ENCODE results near the gene SLC38A1.
"Not testable (repeated sequence)": the region's sequence is repeated elsewhere in the genome, so short reads cannot be mapped to it uniquely, and the experiment has no call there.

SLC38A1 gene

GRCh38 chr12:46165191-46165590 lies 103.7 kb downstream of the SLC38A1 start:
- DNase-seq (ENCODE audit: low read depth in 2 of 2) = no peak

- no peak for DNase-seq (ENCODE audit: low read depth in 2 of 2)
These were observed 104.6 kb downstream of the SLC38A1 start for GRCh38 chr12:46164186-46164761.

- not testable (repeated sequence) for DNase-seq (ENCODE audit: low read depth in 2 of 2)
These were observed 106.2 kb downstream of the SLC38A1 start for GRCh38 chr12:46162549-46163076.

GRCh38 chr12:46160981-46161690 lies 107.7 kb downstream of the SLC38A1 start:
- DNase-seq (ENCODE audit: low read depth in 2 of 2) = no peak

GRCh38 chr12:46160101-46160980 lies 108.5 kb downstream of the SLC38A1 start:
- DNase-seq (ENCODE audit: low read depth in 2 of 2) = no peak

GRCh38 chr12:46159309-46159901 lies 109.4 kb downstream of the SLC38A1 start:
- DNase-seq (ENCODE audit: low read depth in 2 of 2) = no peak

- DNase-seq (ENCODE audit: low read depth in 2 of 2) = no peak
These were observed 110.3 kb downstream of the SLC38A1 start for GRCh38 chr12:46158501-46158900.

- no peak for DNase-seq (ENCODE audit: low read depth in 2 of 2)
These were observed 114.4 kb downstream of the SLC38A1 start for GRCh38 chr12:46154221-46154985.

- DNase-seq (ENCODE audit: low read depth in 2 of 2) = no peak
These were observed 115.5 kb downstream of the SLC38A1 start for GRCh38 chr12:46153268-46153872.

GRCh38 chr12:46152456-46152855 lies 116.4 kb downstream of the SLC38A1 start:
- DNase-seq (ENCODE audit: low read depth in 2 of 2) = no peak

- no peak for DNase-seq (ENCODE audit: low read depth in 2 of 2)
These were observed 118.1 kb downstream of the SLC38A1 start for GRCh38 chr12:46150735-46151134.

GRCh38 chr12:46149905-46150304 lies 118.9 kb downstream of the SLC38A1 start:
- DNase-seq (ENCODE audit: low read depth in 2 of 2) = no peak

GRCh38 chr12:46149079-46149464 lies 119.8 kb downstream of the SLC38A1 start:
- no peak for DNase-seq (ENCODE audit: low read depth in 2 of 2)

- no peak for DNase-seq (ENCODE audit: low read depth in 2 of 2)
These were observed 120.3 kb downstream of the SLC38A1 start for GRCh38 chr12:46148327-46149078.

GRCh38 chr12:46147144-46147543 lies 121.7 kb downstream of the SLC38A1 start:
- DNase-seq (ENCODE audit: low read depth in 2 of 2) = no peak

- no peak for DNase-seq (ENCODE audit: low read depth in 2 of 2)
These were observed 123.0 kb downstream of the SLC38A1 start for GRCh38 chr12:46145881-46146280.

- no peak for DNase-seq (ENCODE audit: low read depth in 2 of 2)
These were observed 124.4 kb downstream of the SLC38A1 start for GRCh38 chr12:46144433-46144832.

- DNase-seq (ENCODE audit: low read depth in 2 of 2) = no peak
These were observed 132.6 kb downstream of the SLC38A1 start for GRCh38 chr12:46136249-46136648.

- no peak for DNase-seq (ENCODE audit: low read depth in 2 of 2)
These were observed 133.1 kb downstream of the SLC38A1 start for GRCh38 chr12:46135750-46136149.

GRCh38 chr12:46134852-46135251 lies 134.0 kb downstream of the SLC38A1 start:
- DNase-seq (ENCODE audit: low read depth in 2 of 2) = no peak

Measured in activated CD4-positive, alpha-beta T cell treated with anti-CD3 and anti-CD28 coated beads for 24 hours (primary cell).